Ovary (tissue), 3 donors: ENCODE results near the gene MEIS1.

Source experiments
- EP300 ChIP-seq: sonication (generic); formaldehyde crosslinking; IDR thresholded peaks from one replicate; pipeline ENCODE4 v1.6.1; 2017; ENCODE audit warnings: antibody characterized with exemption
- TF ChIP-seq, protein P1 (sequence below), 3 donors: fragments of 450-650 bp in 2 of 3; fragments of 200-600 bp in 1 of 3; IDR thresholded peaks; one replicate each; pipeline versions ENCODE4 v1.5.1 to v1.8.0; 2016 to 2022; ENCODE audit warnings: antibody characterized with exemption in 3 of 3, mild to moderate bottlenecking in 1 of 3
- donor health status: DM: no; HTN: no; CAD: no.

DNA sequence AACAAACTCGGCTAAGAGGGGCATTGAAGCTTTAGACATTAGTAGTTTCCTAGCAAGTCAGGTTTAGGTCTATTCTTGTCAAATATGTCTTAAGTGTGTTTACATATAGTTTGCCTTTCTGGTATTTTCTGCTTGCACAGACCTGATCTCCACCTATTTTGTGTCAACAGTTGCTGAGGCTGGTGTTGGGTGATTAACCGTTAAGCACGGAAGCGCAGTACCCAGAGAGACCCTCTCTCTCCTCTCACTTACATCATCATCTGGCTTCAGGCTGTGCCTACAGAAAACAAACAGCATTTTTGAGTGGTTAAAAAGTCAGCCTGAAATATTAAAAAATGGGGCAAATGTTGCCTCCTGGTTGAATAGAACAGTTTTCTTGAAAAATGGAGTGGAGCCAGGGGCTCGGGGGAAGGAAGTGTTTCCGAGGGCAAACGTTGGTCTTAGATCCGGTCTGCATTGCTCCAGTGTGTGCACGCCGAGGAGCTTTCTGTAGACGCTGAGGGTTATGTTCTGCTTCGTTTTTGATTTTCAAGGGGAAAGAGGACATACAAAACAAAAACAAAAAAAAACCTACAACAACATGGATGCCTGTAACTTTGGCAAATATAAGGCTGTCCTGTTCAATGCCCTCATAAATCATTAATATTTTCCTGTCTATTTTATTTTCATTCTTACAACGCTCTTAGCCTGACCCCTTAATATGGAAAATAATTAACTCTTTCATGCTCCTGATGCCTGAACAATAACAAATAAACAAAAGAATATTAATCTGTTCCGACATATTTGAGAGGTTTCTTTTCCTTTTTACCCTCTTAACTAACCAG, 120.8 kb downstream of the MEIS1 start:
- TF ChIP-seq, protein P1, sequence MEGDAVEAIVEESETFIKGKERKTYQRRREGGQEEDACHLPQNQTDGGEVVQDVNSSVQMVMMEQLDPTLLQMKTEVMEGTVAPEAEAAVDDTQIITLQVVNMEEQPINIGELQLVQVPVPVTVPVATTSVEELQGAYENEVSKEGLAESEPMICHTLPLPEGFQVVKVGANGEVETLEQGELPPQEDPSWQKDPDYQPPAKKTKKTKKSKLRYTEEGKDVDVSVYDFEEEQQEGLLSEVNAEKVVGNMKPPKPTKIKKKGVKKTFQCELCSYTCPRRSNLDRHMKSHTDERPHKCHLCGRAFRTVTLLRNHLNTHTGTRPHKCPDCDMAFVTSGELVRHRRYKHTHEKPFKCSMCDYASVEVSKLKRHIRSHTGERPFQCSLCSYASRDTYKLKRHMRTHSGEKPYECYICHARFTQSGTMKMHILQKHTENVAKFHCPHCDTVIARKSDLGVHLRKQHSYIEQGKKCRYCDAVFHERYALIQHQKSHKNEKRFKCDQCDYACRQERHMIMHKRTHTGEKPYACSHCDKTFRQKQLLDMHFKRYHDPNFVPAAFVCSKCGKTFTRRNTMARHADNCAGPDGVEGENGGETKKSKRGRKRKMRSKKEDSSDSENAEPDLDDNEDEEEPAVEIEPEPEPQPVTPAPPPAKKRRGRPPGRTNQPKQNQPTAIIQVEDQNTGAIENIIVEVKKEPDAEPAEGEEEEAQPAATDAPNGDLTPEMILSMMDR (IDR thresholded peaks at IDR 0.05), result no peak
- no peak for TF ChIP-seq EP300
